HepG2 (cell line): Measurements from ENCODE around the gene CAMSAP3. TPM values are rescaled to one million over a fixed set of nuclear protein-coding genes. Genes with fewer than 3 reads are reported as not detected.

ENCODE experiments used
- ATAC-seq: fragments of 200-7000 bp; cut with Tn5 transposase; 3 replicates; pipeline ENCODE4 v1.9.1; 2020; ENCODE audit warnings: mild to moderate bottlenecking, moderate library complexity
- BruUV-seq: library from RNA; stranded (reverse); fragments of 400-500 nt; replicated peaks from 2 replicates; lab custom pipeline; 2021; lab: Mats Ljungman, UMichigan
- CTCF ChIA-PET: fragments of 300-600 bp; formaldehyde crosslinking; extraction: SDS; loops from one replicate; lab custom pipeline; 2021; ENCODE audit warnings: low total read pairs, inconsistent platforms, low intra/inter-chr PET ratio; lab: Yijun Ruan, JAX
- POLR2A ChIA-PET: fragments of 350-600 bp; sonication (Branson Sonifier 250); formaldehyde crosslinking; loops from one replicate; lab custom pipeline; 2020; ENCODE audit warnings: antibody characterized with exemption, inconsistent platforms; lab: Yijun Ruan, JAX
- DNase-seq: peaks from one replicate; pipeline ENCODE4 v3.0.0-alpha.2; 2015; ENCODE audit warnings: low spot score
- FAIRE-seq: peaks from 3 replicates; lab custom pipeline; 2011; peaks lifted over from hg19 to GRCh38; lab: Jason Lieb, UNC
- H2AFZ ChIP-seq: one replicate; pipeline ENCODE4 v1.6.1; 2011; ENCODE audit warnings: low read length, inconsistent platforms
- H3K27ac ChIP-seq: fragments of 300-600 bp; 3 replicates; pipeline ENCODE4 v1.8.0; 2011; ENCODE audit warnings: mixed run types, mild to moderate bottlenecking, mixed read lengths, low read length, inconsistent platforms; ENCODE audit not compliant: insufficient read depth; ENCODE audit errors: extremely low read length
- H3K27me3 ChIP-seq, 2 experiments: fragments of 200-600 bp in 1 of 2; 2 replicates in 1 of 2; 3 replicates in 1 of 2; pipeline versions ENCODE4 v1.6.0 to v1.8.0; 2011; ENCODE audit warnings: low read length in 2 of 2, mild to moderate bottlenecking in 2 of 2, moderate library complexity in 2 of 2, inconsistent platforms in 1 of 2; ENCODE audit not compliant: insufficient read depth in 2 of 2, control insufficient read depth in 1 of 2
- H3K36me3 ChIP-seq, 2 experiments: fragments of 200-600 bp in 1 of 2; replicated peaks in 1 of 2; 2 replicates in 1 of 2; 3 replicates in 1 of 2; pipeline versions ENCODE4 v1.5.1 to v1.8.0; 2011; ENCODE audit warnings: low read length in 2 of 2, inconsistent platforms in 1 of 2; ENCODE audit not compliant: insufficient read depth in 2 of 2, control insufficient read depth in 1 of 2
- H3K4me1 ChIP-seq: 2 replicates; pipeline ENCODE4 v1.5.1; 2012; ENCODE audit warnings: low read length, inconsistent platforms; ENCODE audit not compliant: insufficient read depth
- H3K4me2 ChIP-seq: 2 replicates; pipeline ENCODE4 v1.6.0; 2011; ENCODE audit warnings: low read depth, low read length, inconsistent platforms
- H3K4me3 ChIP-seq, 3 experiments: fragments of 200-600 bp in 1 of 3; sonication (generic), shearing (Covaris generic) in 1 of 3; replicated peaks in 1 of 3; 2 replicates each; pipeline ENCODE4 v1.5.1; 2011 to 2016; ENCODE audit warnings: low read length in 3 of 3, inconsistent platforms in 2 of 3, low read depth in 2 of 3, mild to moderate bottlenecking in 2 of 3, control low read depth in 1 of 3, mixed read lengths in 1 of 3; ENCODE audit not compliant: insufficient read depth in 1 of 3
- H3K79me2 ChIP-seq: one replicate; pipeline ENCODE4 v1.6.1; 2011; ENCODE audit warnings: low read length, inconsistent platforms; ENCODE audit not compliant: insufficient read depth
- H3K9ac ChIP-seq: 2 replicates; pipeline ENCODE4 v1.6.0; 2011; ENCODE audit warnings: mild to moderate bottlenecking, low read depth, low read length, inconsistent platforms; ENCODE audit not compliant: insufficient read depth
- H3K9me3 ChIP-seq: 2 replicates; pipeline ENCODE4 v1.5.1; 2012; ENCODE audit warnings: mild to moderate bottlenecking, low read length
- H4K20me1 ChIP-seq: 2 replicates; pipeline ENCODE4 v1.6.0; 2011; ENCODE audit warnings: inconsistent platforms, mild to moderate bottlenecking, low read length, moderate library complexity; ENCODE audit not compliant: insufficient read depth
- ETS1 ChIP-seq: sonication (generic); formaldehyde crosslinking; IDR thresholded peaks from 2 replicates; pipeline ENCODE4 v1.4.0; 2020; ENCODE audit warnings: missing genetic modification reagents
- FOXA3 ChIP-seq: IDR thresholded peaks from 2 replicates; pipeline ENCODE4 v1.6.1; 2016; ENCODE audit warnings: missing genetic modification reagents, missing compliant biosample characterization
- GATA4 ChIP-seq: sonication (generic); IDR thresholded peaks from 2 replicates; pipeline ENCODE4 v1.6.1; 2016; ENCODE audit warnings: antibody characterized with exemption, low read depth, borderline replicate concordance
- LCORL ChIP-seq, 2 experiments: fragments of 450-650 bp in 1 of 2; sonication (generic) in 1 of 2; formaldehyde crosslinking in 1 of 2; IDR thresholded peaks; 2 replicates each; pipeline versions ENCODE4 v1.5.0 to v1.6.1; 2017 to 2020; ENCODE audit warnings: antibody characterized with exemption in 1 of 2, missing genetic modification reagents in 1 of 2
- NFE2L1 ChIP-seq: sonication (generic); formaldehyde crosslinking; IDR thresholded peaks from 2 replicates; pipeline ENCODE4 v1.4.0; 2020; ENCODE audit warnings: missing genetic modification reagents, mild to moderate bottlenecking, borderline replicate concordance
- SETDB1 ChIP-seq: sonication (generic); formaldehyde crosslinking; IDR thresholded peaks from 2 replicates; pipeline ENCODE4 v1.5.1; 2020; ENCODE audit warnings: missing genetic modification reagents, mild to moderate bottlenecking, borderline replicate concordance
- SNAI1 ChIP-seq: sonication (generic); formaldehyde crosslinking; IDR thresholded peaks from 2 replicates; pipeline ENCODE4 v1.5.0; 2020; ENCODE audit warnings: mild to moderate bottlenecking, missing genetic modification reagents, borderline replicate concordance
- ZBTB8A ChIP-seq: sonication (generic); formaldehyde crosslinking; IDR thresholded peaks from 2 replicates; pipeline ENCODE4 v1.4.0; 2020; ENCODE audit warnings: mild to moderate bottlenecking, low read depth, missing genetic modification reagents, borderline replicate concordance
- ZNF605 ChIP-seq: sonication (generic); formaldehyde crosslinking; IDR thresholded peaks from 2 replicates; pipeline ENCODE4 v1.8.0; 2022; ENCODE audit warnings: mild to moderate bottlenecking, missing genetic modification reagents
- WGBS: methylation state at CpG from one replicate; pipeline ENCODE4 v1.1.6; 2017; ENCODE audit warnings: low lambda C conversion rate; 5-methylcytosine and 5-hydroxymethylcytosine counted together
- in situ Hi-C: cut with HindIII; loops from 2 replicates; pipeline ENCODE4 v1.10.0; 2017; ENCODE audit warnings: low pct_unique_long_range_greater_than_20kb; ENCODE audit not compliant: extremely low pct_ligation_motif_present
- intact Hi-C: fragments of 100-400 bp; cut with micrococcal nuclease; formaldehyde crosslinking; loops from one replicate; pipeline ENCODE4 v1.10.0; 2022; ENCODE audit not compliant: unreplicated experiment
- polyA plus RNA-seq, 8 experiments: library from polyadenylated mRNA; depleted of rRNA in 3 of 8; stranded (reverse) in 7 of 8; unstranded in 1 of 8; fragments of >200 nt; fragmentation: Illumina TruSeq in 4 of 8; extraction: Trizol in 4 of 8; gene quantifications; 2 replicates each; pipeline versions ENCODE4 v1.2.1 to v1.2.3, GENCODE V29; 2011 to 2016; ENCODE audit warnings: low read depth in 4 of 8, missing spikeins in 1 of 8, mixed read lengths in 1 of 8; ENCODE audit not compliant: insufficient read depth in 1 of 8
- total RNA-seq, 5 experiments: library from RNA; depleted of rRNA; stranded (reverse); fragments of >200 nt; fragmentation: Illumina TruSeq; extraction: Trizol; gene quantifications; 2 replicates each; pipeline ENCODE4 v1.2.3, GENCODE V29; 2016; ENCODE audit warnings: low read depth in 1 of 5

The CAMSAP3 gene
- total and polyA plus RNA-seq, 2 of the 13 experiments (the other 11 are each of a cell fraction or from before 2014, with no cell fraction given) = 10.8 to 11.8 TPM

- Histone ChIP-seq H3K4me3 (no peak overlapping the region), H2AFZ (no peak overlapping the region), H3K4me1 (peaks cover 35% of the 10 kb centered on the region), H4K20me1 (no peaks in the 10 kb centered on the region), H3K79me2 (peaks cover 38% of the 10 kb centered on the region), H3K9me3 (no peaks in the 10 kb centered on the region), H3K36me3 (peaks cover 4 to 7% of the 10 kb centered on the region in 2 experiments; a peak in 4 of 5 replicates), H3K27me3 (no peaks in the 10 kb centered on the region; a peak in 1 of 5 replicates), H3K4me2 (no peak overlapping the region), H3K27ac (no peak overlapping the region), H3K9ac (no peak overlapping the region)
- in situ Hi-C loops = no loop called here
- TF ChIP-seq SNAI1 (CRISPR knock-in tag) (no peak), GATA4 (no peak), ZNF605 (no peak), ZBTB8A (CRISPR knock-in tag) (no peak), FOXA3 (CRISPR knock-in tag) (no peak), SETDB1 (CRISPR knock-in tag) (no peak), ETS1 (CRISPR knock-in tag) (no peak), NFE2L1 (CRISPR knock-in tag) (no peak), LCORL (IDR thresholded peaks at IDR 0.05) (no peak), LCORL (CRISPR knock-in tag; IDR thresholded peaks at IDR 0.05) (no peak)
- FAIRE-seq = no peak
- 95% methylated on average over 12 of the region's 12 CpGs for WGBS
- intact Hi-C loops = no loop called here
- CTCF ChIA-PET = no interaction called here
- POLR2A ChIA-PET = no interaction called here
- no TSS peak for BruUV-seq
- DNase-seq = no peak
- ATAC-seq = no peak
Observed at GRCh38 chr19:7631577-7631976, 35.9 kb downstream of the CAMSAP3 start.
